Activated CD4-positive, alpha-beta T cell treated with anti-CD3 and anti-CD28 coated beads, Interleukin-2, amount 50 U/mL, for 48 hours (primary cell): ENCODE measurements around the gene NLGN2.

Experiments
- DNase-seq, 2 experiments: peaks; one replicate each; pipeline ENCODE4 v3.0.0-alpha.2; 2020

Gene NLGN2

DNA sequence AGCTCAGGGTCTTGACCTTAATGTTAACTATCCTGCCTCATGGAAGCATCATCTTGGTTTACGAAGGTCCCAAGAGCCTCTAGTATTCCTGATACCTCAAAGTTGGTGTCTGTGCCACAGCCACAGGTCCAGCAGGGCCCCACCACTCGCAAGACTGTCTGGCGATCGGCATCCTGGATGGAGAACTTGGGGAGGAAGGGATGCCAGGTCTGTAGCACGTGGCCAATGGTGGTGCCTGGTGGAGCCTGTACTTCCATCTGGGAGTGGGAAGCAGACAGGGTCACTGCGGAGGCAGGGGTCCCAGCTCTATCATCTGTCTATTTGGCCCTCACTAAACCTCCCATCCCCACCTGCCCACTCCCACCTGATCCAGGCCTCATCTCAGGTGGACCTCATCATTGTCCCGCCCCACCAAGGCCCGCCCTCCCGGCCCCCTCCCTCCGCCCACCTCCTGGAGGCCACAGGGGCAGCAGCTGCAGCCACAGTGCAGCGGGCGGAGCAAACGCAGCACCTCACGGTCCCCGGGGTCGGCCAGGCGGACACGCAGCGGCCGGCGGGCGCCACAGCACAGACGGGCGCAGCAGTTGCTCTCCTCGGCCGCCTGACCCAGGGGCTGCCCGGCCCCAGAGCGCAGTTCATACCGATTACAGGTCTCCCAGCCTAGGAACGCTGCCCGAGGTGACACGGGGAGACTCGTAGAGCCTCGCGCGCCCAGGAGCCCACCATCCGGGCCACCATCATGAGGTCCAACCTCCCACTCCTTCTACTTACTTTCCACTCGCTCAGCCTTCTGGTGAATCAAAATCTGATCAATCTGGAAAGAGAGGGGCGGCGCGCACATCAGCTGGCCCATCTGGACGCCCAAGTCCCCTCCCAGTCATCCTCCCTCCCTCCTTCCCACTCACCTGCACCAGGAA, 14.7 kb upstream of the NLGN2 start:
- DNase-seq, result no peak

DNA sequence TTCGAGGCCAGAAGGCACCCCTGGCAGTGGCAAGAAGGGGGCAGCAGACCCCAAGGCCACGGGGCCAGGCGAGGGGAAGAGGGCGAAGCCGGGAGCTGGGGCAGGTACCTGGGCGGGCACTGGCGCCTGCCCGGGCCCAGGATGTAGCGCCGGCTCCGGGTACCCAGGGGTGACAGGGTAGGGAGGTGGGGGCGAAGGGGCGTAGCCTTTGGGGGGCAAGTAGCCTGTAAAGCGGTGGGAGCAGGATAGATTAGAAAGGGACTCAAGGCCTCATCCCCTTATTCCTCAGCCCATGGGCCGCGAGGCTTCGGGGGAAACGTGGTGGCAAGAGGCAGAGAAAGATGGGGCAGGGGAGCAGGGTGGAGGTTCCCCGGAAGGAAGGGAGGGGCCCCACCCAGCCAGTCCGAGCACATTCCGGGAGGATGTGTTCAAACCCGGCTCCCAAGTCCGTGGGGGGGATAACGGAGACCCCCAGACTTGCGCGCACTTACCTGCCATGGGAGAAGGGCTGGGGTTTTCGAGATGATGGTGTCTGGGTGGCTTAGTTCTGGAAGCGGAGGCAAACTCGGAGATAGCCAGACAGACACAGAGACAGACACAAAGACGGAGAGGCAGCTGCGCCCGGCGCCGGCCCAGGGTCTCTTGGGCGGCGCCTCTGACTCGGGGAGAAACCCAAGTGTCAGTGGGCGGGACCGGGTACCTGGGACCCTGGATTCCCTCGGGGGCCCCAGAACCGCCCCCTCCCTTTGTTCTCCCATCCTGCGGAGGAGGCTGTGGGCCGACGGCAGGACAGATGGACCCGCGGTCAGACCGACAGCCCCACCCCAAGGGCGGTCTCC, 13.8 kb upstream of the NLGN2 start:
- DNase-seq, result peak; percentile 61 to 67

GRCh38 chr17:7394452-7395191, 13.0 kb upstream of the NLGN2 start, which contains the start of gene PLSCR3:
Gene PLSCR3 (minus strand): TSS chr17:7394525. CDS start chr17:7394110, 415 bp downstream.
- peak; percentile 87 to 89 for DNase-seq

DNA sequence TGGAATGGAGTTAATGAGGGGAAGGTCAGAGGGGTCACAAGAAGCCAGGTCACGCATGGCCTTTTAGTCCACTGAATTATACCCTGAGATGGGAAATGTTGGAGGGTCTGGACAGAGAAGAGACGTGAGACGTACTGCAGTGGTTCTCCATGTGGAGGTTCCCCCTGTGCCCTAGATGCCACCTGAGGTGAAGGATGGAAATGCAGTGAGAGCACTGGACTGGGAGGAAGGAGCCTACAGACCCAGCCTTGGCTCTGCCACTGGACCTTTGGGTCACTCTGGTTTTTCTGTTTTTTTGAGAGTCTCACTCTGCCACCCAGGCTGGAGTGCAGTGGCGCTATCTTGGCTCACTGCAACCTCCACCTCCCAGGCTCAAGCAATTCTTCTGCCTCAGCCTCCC, 11.5 kb upstream of the NLGN2 start:
- no peak for DNase-seq

GRCh38 chr17:7398612-7399011, 9.0 kb upstream of the NLGN2 start:
- no peak for DNase-seq

DNA sequence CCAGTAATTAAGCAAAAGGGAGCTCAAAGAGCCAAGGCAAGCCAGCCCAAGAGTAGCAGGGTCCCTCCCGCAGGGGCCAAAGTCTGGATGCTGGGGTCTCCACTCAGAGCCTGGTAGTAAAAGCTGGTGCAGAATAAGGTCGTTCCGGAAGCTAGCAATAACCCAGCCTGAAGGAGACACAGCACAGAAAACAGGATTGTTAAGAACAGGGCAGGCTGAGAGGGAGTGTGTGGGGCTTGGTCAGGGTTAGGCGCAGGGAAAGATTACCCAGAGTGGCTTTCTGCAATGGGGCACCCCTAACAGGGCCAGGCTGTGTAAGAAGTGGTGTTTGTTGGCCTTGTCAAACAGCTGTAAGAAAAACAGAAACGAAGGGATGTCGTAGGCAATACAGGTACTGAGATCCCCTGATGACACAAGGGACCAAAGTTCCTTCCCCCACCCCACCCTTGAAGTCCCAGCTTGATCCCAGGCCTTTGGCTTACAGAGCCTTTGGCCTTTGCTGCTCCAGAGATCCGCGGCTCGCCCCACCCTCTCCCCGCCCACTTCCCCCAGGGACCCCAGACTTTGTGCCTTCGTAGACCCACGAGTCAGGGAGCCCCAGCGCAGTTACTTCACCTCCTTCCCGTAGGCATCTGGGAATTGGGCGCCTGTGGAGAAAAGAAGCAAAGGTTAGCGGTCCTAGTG, 4.5 kb upstream of the NLGN2 start:
- DNase-seq, result peak; percentile 29 to 38

- no peak for DNase-seq
Observed at GRCh38 chr17:7403727-7403976, 4.0 kb upstream of the NLGN2 start.

DNA sequence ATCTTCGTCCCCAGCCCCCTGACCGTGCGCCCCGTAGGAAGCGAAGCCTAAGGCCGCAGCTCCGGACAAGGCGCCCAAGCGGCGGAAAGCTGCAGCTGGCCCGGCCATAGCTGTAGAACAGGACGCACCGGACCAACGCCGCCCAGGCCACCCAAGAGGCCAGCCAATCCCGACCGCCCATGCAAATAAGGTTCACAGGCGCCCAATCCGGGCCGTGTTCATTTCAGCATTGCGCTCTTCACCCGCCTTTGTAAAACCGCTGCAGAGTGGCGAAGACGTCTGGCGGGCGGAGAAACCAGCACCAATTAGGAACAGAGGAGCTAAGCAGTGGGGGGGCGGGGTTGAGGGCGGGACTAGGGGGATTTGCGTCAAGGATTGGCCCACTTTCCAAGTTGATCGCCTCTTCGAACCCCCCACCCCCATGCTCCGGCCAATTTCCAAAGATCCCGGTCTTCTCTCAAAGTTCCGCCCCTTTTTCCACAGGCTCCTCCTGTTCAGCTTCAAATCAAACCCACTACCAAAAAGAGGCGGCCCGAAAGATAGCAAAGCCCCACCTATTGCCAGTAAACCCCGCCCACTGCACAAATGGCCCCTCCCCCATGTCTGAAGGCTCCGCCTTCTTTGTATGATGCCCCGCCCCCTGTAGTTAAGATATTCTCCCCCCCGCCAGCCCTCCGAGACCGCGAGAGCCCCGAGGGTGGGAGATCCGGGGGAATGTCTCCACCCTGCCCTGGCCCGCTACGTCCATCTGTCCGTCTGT, 3.5 kb upstream of the NLGN2 start, which contains the start of gene TMEM256:
Gene TMEM256 (minus strand): TSS at position 121 of the 760 bp plus-strand sequence. CDS start 13 bp downstream, at position 108.
- DNase-seq, result peak; percentile 96

DNA sequence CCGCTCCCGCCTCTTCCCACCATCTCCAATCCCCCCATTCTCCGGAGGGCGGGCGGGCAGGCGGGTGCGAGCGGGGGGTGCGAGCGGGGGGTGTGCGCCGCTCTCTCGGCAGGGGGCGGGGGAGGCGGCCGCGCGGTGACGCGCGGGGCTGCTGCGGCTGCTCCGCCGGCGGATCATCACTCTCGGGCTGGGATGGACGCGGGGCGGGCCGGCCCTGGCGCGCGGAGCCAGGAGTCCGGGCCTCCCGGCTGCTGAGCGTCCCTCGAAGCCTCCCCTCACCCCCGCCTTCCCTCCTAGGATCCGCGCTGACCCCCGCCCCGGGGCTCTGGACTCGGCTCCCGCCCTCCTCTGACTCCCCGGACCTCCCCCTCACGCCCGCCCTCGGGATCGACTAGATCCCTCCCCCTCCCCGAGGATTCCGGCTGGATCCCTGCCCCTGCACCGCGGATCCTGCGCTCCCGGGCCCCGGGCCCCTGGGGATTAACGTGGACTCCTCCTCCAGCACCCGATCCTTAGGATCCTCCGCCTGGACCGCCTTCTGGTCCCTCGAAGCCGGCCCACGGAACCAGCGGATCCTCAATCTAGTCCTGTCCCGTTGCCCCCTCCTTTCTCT, 2.8 kb upstream of the NLGN2 start:
- DNase-seq, result no peak

GRCh38 chr17:7405350-7406234, 2.1 kb upstream of the NLGN2 start:
- no peak for DNase-seq

GRCh38 chr17:7406235-7406825, 1.3 kb upstream of the NLGN2 start:
- no peak for DNase-seq

DNA sequence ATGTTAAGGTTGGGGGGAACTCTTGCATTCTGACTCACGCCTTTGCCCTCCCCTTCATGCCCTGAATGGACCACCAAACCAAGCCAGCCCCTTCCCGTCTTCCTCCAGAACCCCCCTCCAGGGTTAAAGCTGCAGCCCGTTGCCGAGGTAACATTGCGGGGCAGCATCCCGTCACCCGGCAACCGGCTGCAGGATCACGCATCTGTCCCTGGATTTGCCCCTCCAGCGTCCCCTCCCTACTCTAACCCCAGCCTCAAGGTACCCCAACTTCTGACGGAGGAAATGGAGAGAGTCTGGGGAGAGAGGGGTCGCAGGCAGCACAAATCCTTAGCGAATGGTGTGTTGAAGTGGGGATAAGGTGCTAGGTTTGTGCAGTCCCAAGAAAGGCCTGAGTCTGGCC, 563 bp upstream of the NLGN2 start:
- no peak for DNase-seq

DNA sequence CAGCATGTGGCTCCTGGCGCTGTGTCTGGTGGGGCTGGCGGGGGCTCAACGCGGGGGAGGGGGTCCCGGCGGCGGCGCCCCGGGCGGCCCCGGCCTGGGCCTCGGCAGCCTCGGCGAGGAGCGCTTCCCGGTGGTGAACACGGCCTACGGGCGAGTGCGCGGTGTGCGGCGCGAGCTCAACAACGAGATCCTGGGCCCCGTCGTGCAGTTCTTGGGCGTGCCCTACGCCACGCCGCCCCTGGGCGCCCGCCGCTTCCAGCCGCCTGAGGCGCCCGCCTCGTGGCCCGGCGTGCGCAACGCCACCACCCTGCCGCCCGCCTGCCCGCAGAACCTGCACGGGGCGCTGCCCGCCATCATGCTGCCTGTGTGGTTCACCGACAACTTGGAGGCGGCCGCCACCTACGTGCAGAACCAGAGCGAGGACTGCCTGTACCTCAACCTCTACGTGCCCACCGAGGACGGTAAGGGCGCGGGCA, 645 bp downstream of the NLGN2 start:
- peak; percentile 21 to 25 for DNase-seq

- no peak for DNase-seq
Observed at GRCh38 chr17:7408863-7409262, 1.2 kb downstream of the NLGN2 start.

- DNase-seq, result no peak
Observed at GRCh38 chr17:7409716-7410115, 2.1 kb downstream of the NLGN2 start.

GRCh38 chr17:7410634-7411426, 3.2 kb downstream of the NLGN2 start:
- DNase-seq, result no peak

- DNase-seq, result no peak
Observed at GRCh38 chr17:7411427-7411750, 3.7 kb downstream of the NLGN2 start.

- no peak for DNase-seq
Observed at GRCh38 chr17:7413346-7413985, 5.8 kb downstream of the NLGN2 start.
